K562 (cell line): ENCODE measurements around the gene GPR32. TPM values are rescaled to one million over a fixed set of nuclear protein-coding genes. Genes with fewer than 3 reads are reported as not detected.
A peak's percentile ranks its signal among the peaks of the same experiment; 100 is the strongest.

Experiments
- ATAC-seq: fragments of 200-7000 bp; cut with Tn5 transposase; 3 replicates; pipeline ENCODE4 v1.9.1; 2020; ENCODE audit warnings: moderate library complexity
- BruUV-seq: library from RNA; stranded (reverse); fragments of 400-500 nt; replicated peaks from 2 replicates; lab custom pipeline; 2021; lab: Mats Ljungman, UMichigan
- CTCF ChIA-PET: fragments of 300-600 bp; formaldehyde crosslinking; extraction: SDS; loops from one replicate; lab custom pipeline; 2021; ENCODE audit warnings: low intra/inter-chr PET ratio; lab: Yijun Ruan, JAX
- POLR2A ChIA-PET: fragments of 300-600, 350-650 bp; sonication (Branson Sonifier 250); formaldehyde crosslinking; extraction: SDS; loops from one replicate; lab custom pipeline; 2021; ENCODE audit warnings: antibody characterized with exemption, inconsistent platforms; lab: Yijun Ruan, JAX
- DNase-seq, 4 experiments: peaks; one replicate each; pipeline versions ENCODE4 v3.0.0 to v3.0.0-alpha.2; 2011 to 2018; ENCODE audit warnings: low spot score in 3 of 4, mixed read lengths in 3 of 4; ENCODE audit errors: extremely low read depth in 1 of 4
- FAIRE-seq: peaks from 2 replicates; lab custom pipeline; 2011; peaks lifted over from hg19 to GRCh38; lab: Jason Lieb, UNC
- H2AFZ ChIP-seq: 2 replicates; pipeline ENCODE4 v1.6.0; 2011; ENCODE audit warnings: low read depth, low read length, control low read depth, inconsistent platforms
- H3K27ac ChIP-seq: fragments of 200-600 bp; 3 replicates; pipeline ENCODE4 v1.8.0; 2011; ENCODE audit warnings: low read depth, mild to moderate bottlenecking, control low read depth, inconsistent platforms, low read length, moderate library complexity, mixed read lengths; ENCODE audit errors: extremely low read depth
- H3K27me3 ChIP-seq, 2 experiments: fragments of 300-600 bp in 1 of 2; 2 replicates in 1 of 2; 3 replicates in 1 of 2; pipeline versions ENCODE4 v1.6.0 to v1.8.0; 2011; ENCODE audit warnings: inconsistent platforms in 2 of 2, low read length in 2 of 2, mild to moderate bottlenecking in 1 of 2, mixed read lengths in 1 of 2, moderate library complexity in 1 of 2; ENCODE audit not compliant: control insufficient read depth in 2 of 2, insufficient read depth in 2 of 2
- H3K36me3 ChIP-seq: fragments of 300-600 bp; 3 replicates; pipeline ENCODE4 v1.8.0; 2011; ENCODE audit warnings: mild to moderate bottlenecking, low read length, inconsistent platforms; ENCODE audit not compliant: control insufficient read depth, insufficient read depth
- H3K4me1 ChIP-seq, 2 experiments: fragments of 200-600 bp in 1 of 2; replicated peaks in 1 of 2; 2 replicates in 1 of 2; 3 replicates in 1 of 2; pipeline versions ENCODE4 v1.5.1 to v1.8.0; 2011; ENCODE audit warnings: inconsistent platforms in 2 of 2, low read length in 2 of 2, mild to moderate bottlenecking in 1 of 2, mixed read lengths in 1 of 2, moderate library complexity in 1 of 2; ENCODE audit not compliant: control insufficient read depth in 2 of 2, insufficient read depth in 2 of 2
- H3K4me2 ChIP-seq: 2 replicates; pipeline ENCODE4 v1.6.1; 2011; ENCODE audit warnings: low read length, control low read depth, inconsistent platforms, mixed read lengths; ENCODE audit not compliant: insufficient read depth
- H3K4me3 ChIP-seq: fragments of 200-600 bp; sonication (generic), shearing (Covaris generic); 2 replicates; pipeline ENCODE4 v1.5.1; 2016; ENCODE audit warnings: control low read depth, inconsistent platforms
- H3K79me2 ChIP-seq: fragments of 200-600 bp; 3 replicates; pipeline ENCODE4 v1.8.0; 2011; ENCODE audit warnings: low read length, inconsistent platforms; ENCODE audit not compliant: control insufficient read depth, insufficient read depth
- H3K9ac ChIP-seq, 2 experiments: 2 replicates each; pipeline versions ENCODE4 v1.6.0 to v1.6.1; 2011; ENCODE audit warnings: low read depth in 2 of 2, low read length in 2 of 2, control low read depth in 1 of 2, inconsistent platforms in 1 of 2, mild to moderate bottlenecking in 1 of 2, mixed read lengths in 1 of 2; ENCODE audit not compliant: insufficient read depth in 1 of 2
- H3K9me1 ChIP-seq: one replicate; pipeline ENCODE4 v1.6.0; 2011; ENCODE audit warnings: inconsistent platforms, mild to moderate bottlenecking, low read length, moderate library complexity; ENCODE audit not compliant: control insufficient read depth, insufficient read depth
- H3K9me3 ChIP-seq: replicated peaks from 2 replicates; pipeline ENCODE4 v1.5.1; 2011; ENCODE audit warnings: low read depth, low read length, inconsistent platforms; ENCODE audit not compliant: control insufficient read depth, insufficient read depth
- H4K20me1 ChIP-seq: replicated peaks from 2 replicates; pipeline ENCODE4 v1.6.1; 2011; ENCODE audit warnings: low read length, inconsistent platforms, mixed read lengths; ENCODE audit not compliant: control insufficient read depth, insufficient read depth
- ESRRB ChIP-seq: fragments of 250-450 bp; sonication (Bioruptor Pico); IDR thresholded peaks from 2 replicates; pipeline ENCODE4 v1.5.0; 2020; ENCODE audit warnings: mild to moderate bottlenecking, moderate library complexity, borderline replicate concordance
- JUNB ChIP-seq: fragments of 450-650 bp; formaldehyde crosslinking; conservative IDR thresholded peaks from 2 replicates; pipeline ENCODE4 v1.4.0; 2020; ENCODE audit warnings: mild to moderate bottlenecking
- NCOA6 ChIP-seq: fragments of 450-650 bp; IDR thresholded peaks from 2 replicates; pipeline ENCODE4 v1.6.1; 2017; ENCODE audit warnings: mild to moderate bottlenecking
- NEUROD1 ChIP-seq: fragments of 150-350 bp; IDR thresholded peaks from 2 replicates; pipeline ENCODE4 v1.6.1; 2014; ENCODE audit warnings: borderline replicate concordance, low read length, low read depth; ENCODE audit not compliant: partially characterized antibody
- POU5F1 ChIP-seq: fragments of 150-350 bp; IDR thresholded peaks from 2 replicates; pipeline ENCODE4 v1.6.1; 2014; ENCODE audit warnings: borderline replicate concordance, low read length, low read depth, mild to moderate bottlenecking; ENCODE audit not compliant: partially characterized antibody
- RBM22 ChIP-seq: fragments of 200-400 bp; formaldehyde crosslinking; IDR thresholded peaks from 2 replicates; pipeline ENCODE4 v1.6.1; 2018; ENCODE audit warnings: low read length, low read depth; ENCODE audit not compliant: poor library complexity, severe bottlenecking
- ZNF165 ChIP-seq: fragments of 250-450 bp; sonication (Bioruptor Pico); IDR thresholded peaks from 2 replicates; pipeline ENCODE4 v1.4.0; 2020; ENCODE audit warnings: borderline replicate concordance
- ZNF384 ChIP-seq: IDR thresholded peaks from 2 replicates; pipeline ENCODE4 v1.6.1; 2012; ENCODE audit warnings: low read depth, low read length, improper control_type of control experiment
- ZNF408 ChIP-seq: fragments of 250-450 bp; sonication (Bioruptor Pico); IDR thresholded peaks from 2 replicates; pipeline ENCODE4 v1.4.0; 2020; ENCODE audit warnings: low read depth, mild to moderate bottlenecking, moderate library complexity
- ZNF57 ChIP-seq: fragments of 450-650 bp; formaldehyde crosslinking; IDR thresholded peaks from 2 replicates; pipeline ENCODE4 v1.4.0; 2020; ENCODE audit warnings: mild to moderate bottlenecking, moderate library complexity
- WGBS: fragments of 100-300 bp; shearing (Covaris generic); methylation state at CpG from one replicate; pipeline ENCODE4 v1.1.6; 2016; ENCODE audit warnings: low coverage, mixed read lengths; ENCODE audit not compliant: insufficient coverage; ENCODE audit errors: missing lambda C conversion rate; 5-methylcytosine and 5-hydroxymethylcytosine counted together
- in situ Hi-C: fragments of 300-500 bp; cut with MboI; formaldehyde crosslinking; loops from 4 replicates; pipeline ENCODE4 v1.15.0; 2018; ENCODE audit warnings: inconsistent platforms, mixed read lengths
- intact Hi-C: fragments of 100-400 bp; cut with micrococcal nuclease; formaldehyde crosslinking; loops from 2 replicates; pipeline ENCODE4 v1.14.2; 2022
- polyA plus RNA-seq, 8 experiments: library from polyadenylated mRNA; depleted of rRNA in 4 of 8; stranded (reverse) in 5 of 8; unstranded in 3 of 8; fragments of >200 nt; fragmentation: Nextera tagmentation in 2 of 8; fragmentation: Illumina TruSeq in 1 of 8; extraction: Ambion mirVana in 2 of 8; extraction: Trizol in 1 of 8; gene quantifications; 2 replicates each; pipeline versions ENCODE4 v1.2.1 to v1.2.3, GENCODE V29; 2011 to 2014; ENCODE audit warnings: inconsistent platforms in 1 of 8, missing spikeins in 1 of 8
- total RNA-seq, 7 experiments: library from RNA; depleted of rRNA in 6 of 7; stranded (reverse); fragments of >200 nt in 6 of 7; fragmentation: Illumina TruSeq in 2 of 7; extraction: Trizol in 2 of 7; gene quantifications; 2 replicates each; pipeline versions ENCODE4 v1.2.1 to v1.2.3, GENCODE V29; 2011 to 2021; ENCODE audit warnings: low replicate concordance in 1 of 7
- TF ChIP-seq, protein P1 (sequence below): fragments of 450-650 bp; IDR thresholded peaks from 2 replicates; pipeline ENCODE4 v1.6.1; 2016
- TF ChIP-seq, protein P2 (sequence below): fragments of 450-650 bp; IDR thresholded peaks from 2 replicates; pipeline ENCODE4 v1.6.1; 2017; ENCODE audit warnings: antibody characterized with exemption, mild to moderate bottlenecking

Gene GPR32
- total and polyA plus RNA-seq, 9 of the 15 experiments (the other 6 are each of a cell fraction or from before 2014, with no cell fraction given): not detected

- Histone ChIP-seq H3K9me1 (no peaks in the 10 kb centered on the region), H3K4me1 (peaks cover 55 to 59% of the 10 kb centered on the region in 2 experiments), H3K79me2 (no peaks in the 10 kb centered on the region), H3K9me3 (no peaks in the 10 kb centered on the region), H3K4me3 (no peak overlapping the region), H3K9ac (peak overlapping the region; percentile 36 to 77; a peak in 3 of 4 replicates), H3K4me2 (peak overlapping the region; percentile 57; the same call in 1 of the 2 replicates), H3K27ac (peak overlapping the region; percentile 49; the same call in 2 of the 3 replicates), H4K20me1 (no peaks in the 10 kb centered on the region), H3K36me3 (no peaks in the 10 kb centered on the region), H3K27me3 (no peaks in the 10 kb centered on the region), H2AFZ (peak overlapping the region; percentile 84)
- no peak for DNase-seq
- no peak for ATAC-seq
- WGBS: 52% methylated on average over 23 of the region's 23 CpGs
- ChIA-PET CTCF (no interaction called here), POLR2A (interaction anchor here (0.6 to 1.8 kb wide), 5 partner anchors 10 to 170 kb away, joined by 3 to 7 read pairs (median 4); no protein-coding TSS in a partner anchor)
- no peak for FAIRE-seq
- intact Hi-C loops (no loop called here), in situ Hi-C loops (no loop called here)
- BruUV-seq: no TSS peak
- TF ChIP-seq JUNB (no peak), ZNF384 (no peak), POU5F1 (no peak), NEUROD1 (no peak), ZNF57 (CRISPR knock-in tag) (no peak), NCOA6 (no peak), ESRRB (no peak), ZNF408 (no peak), ZNF165 (CRISPR knock-in tag) (no peak), RBM22 (no peak)
- TF ChIP-seq, protein P1, sequence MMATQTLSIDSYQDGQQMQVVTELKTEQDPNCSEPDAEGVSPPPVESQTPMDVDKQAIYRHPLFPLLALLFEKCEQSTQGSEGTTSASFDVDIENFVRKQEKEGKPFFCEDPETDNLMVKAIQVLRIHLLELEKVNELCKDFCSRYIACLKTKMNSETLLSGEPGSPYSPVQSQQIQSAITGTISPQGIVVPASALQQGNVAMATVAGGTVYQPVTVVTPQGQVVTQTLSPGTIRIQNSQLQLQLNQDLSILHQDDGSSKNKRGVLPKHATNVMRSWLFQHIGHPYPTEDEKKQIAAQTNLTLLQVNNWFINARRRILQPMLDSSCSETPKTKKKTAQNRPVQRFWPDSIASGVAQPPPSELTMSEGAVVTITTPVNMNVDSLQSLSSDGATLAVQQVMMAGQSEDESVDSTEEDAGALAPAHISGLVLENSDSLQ: peak; percentile 90
- TF ChIP-seq, protein P2, sequence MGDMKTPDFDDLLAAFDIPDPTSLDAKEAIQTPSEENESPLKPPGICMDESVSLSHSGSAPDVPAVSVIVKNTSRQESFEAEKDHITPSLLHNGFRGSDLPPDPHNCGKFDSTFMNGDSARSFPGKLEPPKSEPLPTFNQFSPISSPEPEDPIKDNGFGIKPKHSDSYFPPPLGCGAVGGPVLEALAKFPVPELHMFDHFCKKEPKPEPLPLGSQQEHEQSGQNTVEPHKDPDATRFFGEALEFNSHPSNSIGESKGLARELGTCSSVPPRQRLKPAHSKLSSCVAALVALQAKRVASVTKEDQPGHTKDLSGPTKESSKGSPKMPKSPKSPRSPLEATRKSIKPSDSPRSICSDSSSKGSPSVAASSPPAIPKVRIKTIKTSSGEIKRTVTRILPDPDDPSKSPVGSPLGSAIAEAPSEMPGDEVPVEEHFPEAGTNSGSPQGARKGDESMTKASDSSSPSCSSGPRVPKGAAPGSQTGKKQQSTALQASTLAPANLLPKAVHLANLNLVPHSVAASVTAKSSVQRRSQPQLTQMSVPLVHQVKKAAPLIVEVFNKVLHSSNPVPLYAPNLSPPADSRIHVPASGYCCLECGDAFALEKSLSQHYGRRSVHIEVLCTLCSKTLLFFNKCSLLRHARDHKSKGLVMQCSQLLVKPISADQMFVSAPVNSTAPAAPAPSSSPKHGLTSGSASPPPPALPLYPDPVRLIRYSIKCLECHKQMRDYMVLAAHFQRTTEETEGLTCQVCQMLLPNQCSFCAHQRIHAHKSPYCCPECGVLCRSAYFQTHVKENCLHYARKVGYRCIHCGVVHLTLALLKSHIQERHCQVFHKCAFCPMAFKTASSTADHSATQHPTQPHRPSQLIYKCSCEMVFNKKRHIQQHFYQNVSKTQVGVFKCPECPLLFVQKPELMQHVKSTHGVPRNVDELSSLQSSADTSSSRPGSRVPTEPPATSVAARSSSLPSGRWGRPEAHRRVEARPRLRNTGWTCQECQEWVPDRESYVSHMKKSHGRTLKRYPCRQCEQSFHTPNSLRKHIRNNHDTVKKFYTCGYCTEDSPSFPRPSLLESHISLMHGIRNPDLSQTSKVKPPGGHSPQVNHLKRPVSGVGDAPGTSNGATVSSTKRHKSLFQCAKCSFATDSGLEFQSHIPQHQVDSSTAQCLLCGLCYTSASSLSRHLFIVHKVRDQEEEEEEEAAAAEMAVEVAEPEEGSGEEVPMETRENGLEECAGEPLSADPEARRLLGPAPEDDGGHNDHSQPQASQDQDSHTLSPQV: peak; percentile 64; the same call in 1 of the 2 replicates
Measured at GRCh38 chr19:50739132-50739913, 30.9 kb upstream of the GPR32 start.
